ENCODE measurements around the gene MMP14. TPM values are rescaled to one million over a fixed set of nuclear protein-coding genes. Genes with fewer than 3 reads are reported as not detected.

The MMP14 gene
- total RNA-seq, 1 experiment from 2014 or later, result 94.4 TPM

DNA sequence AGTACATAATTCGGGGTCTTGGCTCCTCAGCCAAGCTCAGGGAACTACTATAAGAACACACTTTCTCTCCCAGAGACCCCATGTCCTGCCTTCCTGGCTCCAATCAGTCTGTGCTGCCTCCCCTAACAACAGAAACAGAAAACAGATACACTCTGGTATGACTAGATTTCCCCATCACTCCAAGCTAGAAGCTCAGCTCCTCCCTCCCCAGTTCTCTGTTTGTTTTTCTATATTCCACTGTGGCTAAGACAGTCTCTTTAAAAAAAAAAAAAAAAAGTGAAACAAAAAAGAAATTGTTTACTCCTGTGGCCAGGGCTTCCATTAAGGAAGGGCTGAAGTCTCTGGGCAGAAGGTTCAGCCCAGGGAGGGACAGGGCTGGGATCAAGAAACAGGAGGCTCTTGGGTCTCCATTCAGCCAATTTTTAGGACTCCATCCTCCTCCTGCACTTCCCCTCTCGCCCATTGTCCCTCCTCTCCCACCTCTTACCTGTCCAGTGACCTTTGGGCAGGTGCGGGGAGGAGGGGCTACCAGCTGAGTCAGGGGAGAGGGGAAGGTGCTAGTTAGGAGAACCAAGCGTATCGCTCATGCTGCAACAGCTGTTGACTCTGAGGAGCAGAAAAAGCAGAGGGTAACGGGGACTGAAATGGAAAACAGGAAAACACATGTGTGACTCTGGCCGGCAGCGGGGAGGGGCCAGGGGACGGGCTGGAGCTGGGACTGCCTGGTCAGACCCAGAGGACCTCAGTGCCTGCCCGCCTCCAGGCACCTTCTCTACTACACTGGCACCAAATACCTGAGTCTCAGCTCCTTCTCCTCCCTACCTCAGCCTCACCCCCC, 17.0 kb upstream of the MMP14 start (continued):
- TF ChIP-seq, protein P1, sequence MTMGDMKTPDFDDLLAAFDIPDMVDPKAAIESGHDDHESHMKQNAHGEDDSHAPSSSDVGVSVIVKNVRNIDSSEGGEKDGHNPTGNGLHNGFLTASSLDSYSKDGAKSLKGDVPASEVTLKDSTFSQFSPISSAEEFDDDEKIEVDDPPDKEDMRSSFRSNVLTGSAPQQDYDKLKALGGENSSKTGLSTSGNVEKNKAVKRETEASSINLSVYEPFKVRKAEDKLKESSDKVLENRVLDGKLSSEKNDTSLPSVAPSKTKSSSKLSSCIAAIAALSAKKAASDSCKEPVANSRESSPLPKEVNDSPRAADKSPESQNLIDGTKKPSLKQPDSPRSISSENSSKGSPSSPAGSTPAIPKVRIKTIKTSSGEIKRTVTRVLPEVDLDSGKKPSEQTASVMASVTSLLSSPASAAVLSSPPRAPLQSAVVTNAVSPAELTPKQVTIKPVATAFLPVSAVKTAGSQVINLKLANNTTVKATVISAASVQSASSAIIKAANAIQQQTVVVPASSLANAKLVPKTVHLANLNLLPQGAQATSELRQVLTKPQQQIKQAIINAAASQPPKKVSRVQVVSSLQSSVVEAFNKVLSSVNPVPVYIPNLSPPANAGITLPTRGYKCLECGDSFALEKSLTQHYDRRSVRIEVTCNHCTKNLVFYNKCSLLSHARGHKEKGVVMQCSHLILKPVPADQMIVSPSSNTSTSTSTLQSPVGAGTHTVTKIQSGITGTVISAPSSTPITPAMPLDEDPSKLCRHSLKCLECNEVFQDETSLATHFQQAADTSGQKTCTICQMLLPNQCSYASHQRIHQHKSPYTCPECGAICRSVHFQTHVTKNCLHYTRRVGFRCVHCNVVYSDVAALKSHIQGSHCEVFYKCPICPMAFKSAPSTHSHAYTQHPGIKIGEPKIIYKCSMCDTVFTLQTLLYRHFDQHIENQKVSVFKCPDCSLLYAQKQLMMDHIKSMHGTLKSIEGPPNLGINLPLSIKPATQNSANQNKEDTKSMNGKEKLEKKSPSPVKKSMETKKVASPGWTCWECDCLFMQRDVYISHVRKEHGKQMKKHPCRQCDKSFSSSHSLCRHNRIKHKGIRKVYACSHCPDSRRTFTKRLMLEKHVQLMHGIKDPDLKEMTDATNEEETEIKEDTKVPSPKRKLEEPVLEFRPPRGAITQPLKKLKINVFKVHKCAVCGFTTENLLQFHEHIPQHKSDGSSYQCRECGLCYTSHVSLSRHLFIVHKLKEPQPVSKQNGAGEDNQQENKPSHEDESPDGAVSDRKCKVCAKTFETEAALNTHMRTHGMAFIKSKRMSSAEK (CRISPR knock-in tag; IDR thresholded peaks at IDR 0.05; ENCODE audit: borderline replicate concordance), result no peak
- TF ChIP-seq, protein P2, sequence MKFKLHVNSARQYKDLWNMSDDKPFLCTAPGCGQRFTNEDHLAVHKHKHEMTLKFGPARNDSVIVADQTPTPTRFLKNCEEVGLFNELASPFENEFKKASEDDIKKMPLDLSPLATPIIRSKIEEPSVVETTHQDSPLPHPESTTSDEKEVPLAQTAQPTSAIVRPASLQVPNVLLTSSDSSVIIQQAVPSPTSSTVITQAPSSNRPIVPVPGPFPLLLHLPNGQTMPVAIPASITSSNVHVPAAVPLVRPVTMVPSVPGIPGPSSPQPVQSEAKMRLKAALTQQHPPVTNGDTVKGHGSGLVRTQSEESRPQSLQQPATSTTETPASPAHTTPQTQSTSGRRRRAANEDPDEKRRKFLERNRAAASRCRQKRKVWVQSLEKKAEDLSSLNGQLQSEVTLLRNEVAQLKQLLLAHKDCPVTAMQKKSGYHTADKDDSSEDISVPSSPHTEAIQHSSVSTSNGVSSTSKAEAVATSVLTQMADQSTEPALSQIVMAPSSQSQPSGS (CRISPR knock-in tag; IDR thresholded peaks at IDR 0.05; ENCODE audit: borderline replicate concordance, low read depth), result no peak
- no peak for TF ChIP-seq RELA (CRISPR knock-in tag; IDR thresholded peaks at IDR 0.05; ENCODE audit: borderline replicate concordance)
- TF ChIP-seq, protein P3, sequence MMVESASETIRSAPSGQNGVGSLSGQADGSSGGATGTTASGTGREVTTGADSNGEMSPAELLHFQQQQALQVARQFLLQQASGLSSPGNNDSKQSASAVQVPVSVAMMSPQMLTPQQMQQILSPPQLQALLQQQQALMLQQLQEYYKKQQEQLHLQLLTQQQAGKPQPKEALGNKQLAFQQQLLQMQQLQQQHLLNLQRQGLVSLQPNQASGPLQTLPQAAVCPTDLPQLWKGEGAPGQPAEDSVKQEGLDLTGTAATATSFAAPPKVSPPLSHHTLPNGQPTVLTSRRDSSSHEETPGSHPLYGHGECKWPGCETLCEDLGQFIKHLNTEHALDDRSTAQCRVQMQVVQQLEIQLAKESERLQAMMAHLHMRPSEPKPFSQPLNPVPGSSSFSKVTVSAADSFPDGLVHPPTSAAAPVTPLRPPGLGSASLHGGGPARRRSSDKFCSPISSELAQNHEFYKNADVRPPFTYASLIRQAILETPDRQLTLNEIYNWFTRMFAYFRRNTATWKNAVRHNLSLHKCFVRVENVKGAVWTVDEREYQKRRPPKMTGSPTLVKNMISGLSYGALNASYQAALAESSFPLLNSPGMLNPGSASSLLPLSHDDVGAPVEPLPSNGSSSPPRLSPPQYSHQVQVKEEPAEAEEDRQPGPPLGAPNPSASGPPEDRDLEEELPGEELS (CRISPR knock-in tag; IDR thresholded peaks at IDR 0.05), result 0 out of 2 replicates have a peak, but pooled peaks have one; percentile 29
- TF ChIP-seq, protein P4, sequence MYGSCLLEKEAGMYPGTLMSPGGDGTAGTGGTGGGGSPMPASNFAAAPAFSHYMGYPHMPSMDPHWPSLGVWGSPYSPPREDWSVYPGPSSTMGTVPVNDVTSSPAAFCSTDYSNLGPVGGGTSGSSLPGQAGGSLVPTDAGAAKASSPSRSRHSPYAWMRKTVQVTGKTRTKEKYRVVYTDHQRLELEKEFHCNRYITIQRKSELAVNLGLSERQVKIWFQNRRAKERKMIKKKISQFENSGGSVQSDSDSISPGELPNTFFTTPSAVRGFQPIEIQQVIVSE (CRISPR knock-in tag; IDR thresholded peaks at IDR 0.05; ENCODE audit: borderline replicate concordance), result no peak
- no peak for TF ChIP-seq CREM (CRISPR knock-in tag; IDR thresholded peaks at IDR 0.05)
- TF ChIP-seq, protein P5, sequence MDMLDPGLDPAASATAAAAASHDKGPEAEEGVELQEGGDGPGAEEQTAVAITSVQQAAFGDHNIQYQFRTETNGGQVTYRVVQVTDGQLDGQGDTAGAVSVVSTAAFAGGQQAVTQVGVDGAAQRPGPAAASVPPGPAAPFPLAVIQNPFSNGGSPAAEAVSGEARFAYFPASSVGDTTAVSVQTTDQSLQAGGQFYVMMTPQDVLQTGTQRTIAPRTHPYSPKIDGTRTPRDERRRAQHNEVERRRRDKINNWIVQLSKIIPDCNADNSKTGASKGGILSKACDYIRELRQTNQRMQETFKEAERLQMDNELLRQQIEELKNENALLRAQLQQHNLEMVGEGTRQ (CRISPR knock-in tag; IDR thresholded peaks at IDR 0.05), result no peak
- TF ChIP-seq JAZF1 (CRISPR knock-in tag; IDR thresholded peaks at IDR 0.05), result no peak
- TF ChIP-seq ZNF263 (CRISPR knock-in tag; IDR thresholded peaks at IDR 0.05; ENCODE audit: low read depth), result no peak
- no peak for TF ChIP-seq TEAD4 (CRISPR knock-in tag; IDR thresholded peaks at IDR 0.05)

DNA sequence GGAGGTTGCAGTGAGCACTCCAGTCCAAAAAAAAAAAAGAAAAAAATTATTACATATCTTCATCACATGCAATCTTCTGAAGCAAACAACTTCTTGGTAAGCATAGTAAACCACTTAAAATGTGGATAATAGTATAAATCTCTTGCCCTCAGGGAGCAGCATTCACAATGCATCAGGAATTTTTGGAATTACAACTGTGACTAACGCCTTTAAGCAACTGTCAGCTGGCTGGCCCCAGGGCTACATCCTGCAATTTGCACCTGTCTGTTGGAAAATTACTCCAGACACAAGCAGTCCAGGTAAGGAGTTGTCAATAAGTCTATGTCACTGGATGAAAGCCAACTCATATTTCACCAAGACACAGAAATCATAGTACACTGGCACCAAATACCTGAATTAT, 15.7 kb upstream of the MMP14 start:
- CTCF ChIA-PET, result interaction anchor here (1.3 to 7.8 kb wide), 13 partner anchors 7 to 250 kb away, joined by 3 to 280 read pairs (median 19); partner anchors contain the start of genes LRP10, MMP14 and OXA1L
- no peak for DNase-seq (ENCODE audit: low spot score)
- Mint-ChIP-seq H3K27ac (no peak overlapping the region), H3K9me3 (no peaks in the 10 kb centered on the region), H3K4me1 (peaks cover 52% of the 10 kb centered on the region), H3K36me3 (no peaks in the 10 kb centered on the region), H3K4me3 (peak overlapping the region; percentile 77; the same call in 1 of the 2 replicates), H3K27me3 (ENCODE audit: low read depth) (peaks cover 6% of the 10 kb centered on the region)
- ATAC-seq, result no peak
- POLR2A ChIA-PET, result interaction anchor here (1.3 to 6.5 kb wide), 7 partner anchors 10 to 66 kb away, joined by 4 to 81 read pairs (median 13); partner anchors contain the start of genes MMP14, OXA1L and REM2
- TF ChIP-seq ZNF121 (CRISPR knock-in tag; IDR thresholded peaks at IDR 0.05), result no peak
- no peak for TF ChIP-seq SMAD4 (CRISPR knock-in tag; IDR thresholded peaks at IDR 0.05)
- no peak for TF ChIP-seq JUN (CRISPR knock-in tag; IDR thresholded peaks at IDR 0.05)
- TF ChIP-seq, protein P6, sequence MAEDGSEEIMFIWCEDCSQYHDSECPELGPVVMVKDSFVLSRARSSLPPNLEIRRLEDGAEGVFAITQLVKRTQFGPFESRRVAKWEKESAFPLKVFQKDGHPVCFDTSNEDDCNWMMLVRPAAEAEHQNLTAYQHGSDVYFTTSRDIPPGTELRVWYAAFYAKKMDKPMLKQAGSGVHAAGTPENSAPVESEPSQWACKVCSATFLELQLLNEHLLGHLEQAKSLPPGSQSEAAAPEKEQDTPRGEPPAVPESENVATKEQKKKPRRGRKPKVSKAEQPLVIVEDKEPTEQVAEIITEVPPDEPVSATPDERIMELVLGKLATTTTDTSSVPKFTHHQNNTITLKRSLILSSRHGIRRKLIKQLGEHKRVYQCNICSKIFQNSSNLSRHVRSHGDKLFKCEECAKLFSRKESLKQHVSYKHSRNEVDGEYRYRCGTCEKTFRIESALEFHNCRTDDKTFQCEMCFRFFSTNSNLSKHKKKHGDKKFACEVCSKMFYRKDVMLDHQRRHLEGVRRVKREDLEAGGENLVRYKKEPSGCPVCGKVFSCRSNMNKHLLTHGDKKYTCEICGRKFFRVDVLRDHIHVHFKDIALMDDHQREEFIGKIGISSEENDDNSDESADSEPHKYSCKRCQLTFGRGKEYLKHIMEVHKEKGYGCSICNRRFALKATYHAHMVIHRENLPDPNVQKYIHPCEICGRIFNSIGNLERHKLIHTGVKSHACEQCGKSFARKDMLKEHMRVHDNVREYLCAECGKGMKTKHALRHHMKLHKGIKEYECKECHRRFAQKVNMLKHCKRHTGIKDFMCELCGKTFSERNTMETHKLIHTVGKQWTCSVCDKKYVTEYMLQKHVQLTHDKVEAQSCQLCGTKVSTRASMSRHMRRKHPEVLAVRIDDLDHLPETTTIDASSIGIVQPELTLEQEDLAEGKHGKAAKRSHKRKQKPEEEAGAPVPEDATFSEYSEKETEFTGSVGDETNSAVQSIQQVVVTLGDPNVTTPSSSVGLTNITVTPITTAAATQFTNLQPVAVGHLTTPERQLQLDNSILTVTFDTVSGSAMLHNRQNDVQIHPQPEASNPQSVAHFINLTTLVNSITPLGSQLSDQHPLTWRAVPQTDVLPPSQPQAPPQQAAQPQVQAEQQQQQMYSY (CRISPR knock-in tag; IDR thresholded peaks at IDR 0.05), result no peak
- TF ChIP-seq KAT7 (CRISPR knock-in tag; IDR thresholded peaks at IDR 0.05; ENCODE audit: borderline replicate concordance), result no peak
- TF ChIP-seq, protein P3 (CRISPR knock-in tag; IDR thresholded peaks at IDR 0.05), result no peak
- no peak for TF ChIP-seq RORB (CRISPR knock-in tag; IDR thresholded peaks at IDR 0.05)
- no peak for TF ChIP-seq TEAD4 (CRISPR knock-in tag; IDR thresholded peaks at IDR 0.05)
- TF ChIP-seq NFE2L1 (CRISPR knock-in tag; IDR thresholded peaks at IDR 0.05), result no peak
- TF ChIP-seq MXD4 (CRISPR knock-in tag; IDR thresholded peaks at IDR 0.05; ENCODE audit: borderline replicate concordance), result no peak
- no peak for TF ChIP-seq ZNF232 (CRISPR knock-in tag; IDR thresholded peaks at IDR 0.05)
- TF ChIP-seq RELA (CRISPR knock-in tag; IDR thresholded peaks at IDR 0.05; ENCODE audit: borderline replicate concordance), result no peak

All from WTC11 (cell line).